ENCODE data around the gene AFG3L2.

Gene AFG3L2

DNA sequence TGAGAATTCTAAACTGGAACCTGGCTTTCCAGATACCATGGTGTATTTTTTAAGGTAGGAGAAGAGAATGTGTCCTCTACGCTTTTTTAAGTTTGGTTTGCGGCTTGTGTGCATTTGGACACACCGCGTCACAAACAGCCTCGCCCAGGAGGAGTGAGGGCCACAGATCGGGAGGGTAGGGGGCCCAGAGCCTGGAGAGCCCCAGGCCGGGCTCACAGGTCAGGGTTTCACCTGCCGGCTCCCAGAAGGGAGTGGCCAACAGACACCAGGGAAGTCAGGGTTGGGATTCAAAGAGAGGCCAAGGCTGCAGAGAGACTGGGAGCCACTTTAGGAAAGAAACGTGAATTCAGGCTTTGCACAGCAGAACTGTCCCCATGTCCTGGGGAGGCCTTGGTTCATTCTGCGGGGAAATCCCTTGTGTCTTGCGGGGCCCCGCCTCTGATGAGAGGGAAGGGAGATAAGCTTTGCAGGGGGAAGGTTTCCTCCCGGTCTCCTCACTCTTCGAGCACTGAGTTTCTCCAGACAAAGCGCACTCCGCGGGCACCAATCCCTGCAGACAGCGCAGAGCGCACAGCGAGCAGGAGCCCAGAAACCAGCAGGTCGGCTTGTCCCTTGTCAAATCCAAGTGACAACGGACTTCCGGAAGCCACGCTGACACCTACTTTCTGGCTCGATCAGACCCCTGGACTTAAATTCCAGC, 70.9 kb downstream of the AFG3L2 start:
- ChIA-PET CTCF (no interaction called here), POLR2A (no interaction called here)
- DNase-seq (ENCODE audit: extremely low spot score), result no peak
- TF ChIP-seq, protein P1, sequence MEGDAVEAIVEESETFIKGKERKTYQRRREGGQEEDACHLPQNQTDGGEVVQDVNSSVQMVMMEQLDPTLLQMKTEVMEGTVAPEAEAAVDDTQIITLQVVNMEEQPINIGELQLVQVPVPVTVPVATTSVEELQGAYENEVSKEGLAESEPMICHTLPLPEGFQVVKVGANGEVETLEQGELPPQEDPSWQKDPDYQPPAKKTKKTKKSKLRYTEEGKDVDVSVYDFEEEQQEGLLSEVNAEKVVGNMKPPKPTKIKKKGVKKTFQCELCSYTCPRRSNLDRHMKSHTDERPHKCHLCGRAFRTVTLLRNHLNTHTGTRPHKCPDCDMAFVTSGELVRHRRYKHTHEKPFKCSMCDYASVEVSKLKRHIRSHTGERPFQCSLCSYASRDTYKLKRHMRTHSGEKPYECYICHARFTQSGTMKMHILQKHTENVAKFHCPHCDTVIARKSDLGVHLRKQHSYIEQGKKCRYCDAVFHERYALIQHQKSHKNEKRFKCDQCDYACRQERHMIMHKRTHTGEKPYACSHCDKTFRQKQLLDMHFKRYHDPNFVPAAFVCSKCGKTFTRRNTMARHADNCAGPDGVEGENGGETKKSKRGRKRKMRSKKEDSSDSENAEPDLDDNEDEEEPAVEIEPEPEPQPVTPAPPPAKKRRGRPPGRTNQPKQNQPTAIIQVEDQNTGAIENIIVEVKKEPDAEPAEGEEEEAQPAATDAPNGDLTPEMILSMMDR (IDR thresholded peaks at IDR 0.05; ENCODE audit: control extremely low read depth, extremely low read depth, low read depth, missing control alignments), result no peak

DNA sequence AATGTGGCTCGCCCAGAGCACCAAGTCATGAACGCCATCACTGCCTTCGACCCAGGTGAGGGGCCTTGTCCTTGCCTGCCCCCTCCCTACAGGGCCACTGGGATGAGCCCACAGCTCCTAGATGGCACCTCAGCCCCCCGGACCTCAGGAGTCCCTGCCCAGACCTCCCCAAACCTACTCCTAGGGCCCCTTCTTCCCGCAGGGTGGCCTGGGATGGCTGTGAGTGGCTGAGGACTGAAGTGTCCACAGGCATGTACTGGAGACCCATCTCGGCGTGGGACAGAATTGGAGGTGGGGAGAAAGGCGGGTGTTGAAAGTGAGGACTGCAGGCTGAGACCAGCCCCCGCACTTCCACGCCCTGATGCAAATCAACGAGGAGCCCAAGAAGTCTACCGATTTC, 71.8 kb downstream of the AFG3L2 start:
- TF ChIP-seq, protein P1 (IDR thresholded peaks at IDR 0.05; ENCODE audit: control extremely low read depth, extremely low read depth, low read depth, missing control alignments), result no peak
- POLR2A ChIA-PET, result no interaction called here
- CTCF ChIA-PET, result no interaction called here
- DNase-seq (ENCODE audit: extremely low spot score), result no peak

DNA sequence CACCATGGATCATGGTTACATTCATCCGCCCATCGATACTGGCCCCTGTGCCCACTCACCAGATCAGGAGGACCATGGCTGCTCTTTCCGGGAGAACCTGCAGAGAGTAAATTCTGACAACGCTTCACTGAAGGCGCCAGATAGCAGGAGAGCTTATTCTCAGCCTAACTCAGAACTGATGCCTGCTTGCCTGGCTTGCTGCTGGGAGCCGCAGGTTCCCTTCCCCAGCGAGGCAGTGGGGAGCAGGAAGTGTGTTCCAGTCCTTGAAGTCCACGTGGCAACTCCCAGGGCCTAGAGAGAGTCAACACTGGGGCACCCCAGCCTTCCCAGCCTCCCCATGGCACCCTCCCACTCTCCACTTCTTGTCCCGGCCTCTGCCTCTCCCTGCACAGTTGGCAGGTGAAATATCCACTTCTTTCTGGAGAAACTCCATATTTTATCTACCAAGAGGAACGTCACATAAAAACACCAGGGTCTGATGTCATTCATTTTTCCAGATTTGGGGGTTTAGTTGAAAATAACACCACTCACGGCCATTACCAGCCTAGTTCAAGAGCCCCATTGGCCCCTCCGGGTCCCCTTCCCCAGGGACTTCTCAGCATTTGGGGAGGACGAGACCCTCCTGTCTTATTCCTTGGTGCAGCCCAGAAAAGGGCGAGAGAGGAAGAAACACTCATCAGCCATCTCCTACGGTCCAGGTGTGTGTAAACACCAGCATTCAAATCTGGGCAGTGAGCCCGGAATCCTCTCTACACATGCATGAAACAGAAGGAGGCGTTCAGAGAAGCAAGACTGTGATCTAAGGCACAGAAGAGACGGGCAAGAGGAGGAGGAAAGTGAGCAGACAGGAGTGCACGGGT, 72.4 kb downstream of the AFG3L2 start:
- CTCF ChIA-PET, result no interaction called here

DNA sequence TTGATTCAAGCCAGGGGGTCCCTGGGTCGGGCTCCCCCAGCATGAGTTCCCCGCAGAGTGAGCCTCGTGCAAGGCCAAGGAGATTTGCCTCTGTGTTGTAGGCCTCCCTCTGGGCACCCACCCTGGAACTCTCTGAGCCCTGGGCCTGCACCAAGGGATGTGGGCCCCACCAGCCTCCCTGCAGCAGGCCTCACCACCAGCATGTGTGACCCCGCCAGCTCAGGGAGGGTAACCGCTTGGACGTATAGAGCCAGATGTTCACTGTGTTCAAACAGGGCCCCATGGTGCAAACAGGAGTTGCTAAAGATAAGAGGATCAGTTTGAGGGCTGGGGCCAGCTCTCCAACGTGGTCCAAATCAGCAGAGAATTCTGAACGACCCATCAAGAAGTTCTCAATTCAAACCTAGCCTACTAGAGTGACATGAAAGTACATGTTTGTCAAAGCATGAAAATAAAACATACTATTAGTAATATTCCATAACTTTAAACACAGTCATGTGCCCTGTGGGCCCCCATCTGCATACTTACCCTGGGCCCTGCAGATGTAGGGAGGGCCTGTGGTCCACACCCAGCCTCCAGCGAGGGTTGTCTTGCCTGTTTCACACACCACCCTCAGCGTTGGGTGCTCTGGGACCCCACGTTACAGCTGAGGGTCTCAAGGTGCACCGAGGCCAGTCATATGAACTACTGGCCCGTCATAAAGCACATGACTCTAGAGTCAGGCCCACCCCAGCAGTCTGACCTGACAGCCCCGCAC, 74.5 kb downstream of the AFG3L2 start:
- CTCF ChIA-PET, result interaction anchor here (2.0 kb wide), 1 partner anchor 30 kb away, joined by 6 read pairs; no protein-coding TSS in a partner anchor
- POLR2A ChIA-PET, result no interaction called here

More for the DNA sequence above, 72.4 kb downstream of the AFG3L2 start:
- TF ChIP-seq, protein P1 (IDR thresholded peaks at IDR 0.05; ENCODE audit: control extremely low read depth, extremely low read depth, low read depth, missing control alignments), result no peak
- POLR2A ChIA-PET, result no interaction called here
- DNase-seq (ENCODE audit: extremely low spot score), result no peak

DNA sequence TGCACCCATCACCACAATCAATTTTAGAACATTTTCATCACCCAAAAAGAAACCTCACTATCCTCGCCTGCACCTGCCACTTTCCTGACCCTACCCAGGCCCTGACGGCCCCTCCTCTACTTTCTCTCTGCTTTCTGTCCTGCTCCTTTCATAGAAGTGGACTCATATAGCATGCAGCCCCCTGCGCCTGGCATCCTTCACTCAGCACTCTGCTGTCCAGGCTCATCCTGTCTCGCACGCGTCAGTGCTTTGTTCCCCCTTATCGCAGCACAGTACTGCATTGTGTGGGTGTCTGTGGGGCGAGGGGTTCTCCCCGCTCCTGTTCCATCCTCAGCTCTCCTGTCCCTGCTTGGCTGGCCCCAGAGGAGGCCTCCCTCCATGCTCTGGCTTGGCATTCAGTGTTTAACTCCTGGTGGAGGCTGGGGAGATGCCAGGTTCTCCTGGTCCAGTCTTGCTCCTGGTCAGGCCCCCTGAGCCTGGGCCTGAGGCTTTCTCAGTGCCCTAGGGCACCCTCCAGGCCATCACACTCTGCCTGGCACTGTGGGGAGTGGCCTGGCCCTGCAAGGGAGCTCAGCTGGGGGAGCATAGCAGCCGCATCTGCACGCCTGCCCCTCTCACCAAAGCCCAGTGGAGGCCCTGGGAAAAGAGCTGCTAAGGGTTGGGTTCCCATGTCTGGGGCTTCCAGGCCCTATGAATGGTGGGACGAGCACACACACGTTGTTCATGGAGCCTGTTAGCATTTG, 75.6 kb downstream of the AFG3L2 start:
- TF ChIP-seq, protein P1 (IDR thresholded peaks at IDR 0.05; ENCODE audit: control extremely low read depth, extremely low read depth, low read depth, missing control alignments), result no peak
- CTCF ChIA-PET, result interaction anchor here (2.0 kb wide), 1 partner anchor 29 kb away, joined by 6 read pairs; no protein-coding TSS in a partner anchor
- POLR2A ChIA-PET, result no interaction called here
- DNase-seq (ENCODE audit: extremely low spot score), result no peak

More for the DNA sequence above, 74.5 kb downstream of the AFG3L2 start:
- no peak for DNase-seq (ENCODE audit: extremely low spot score)
- TF ChIP-seq, protein P1 (IDR thresholded peaks at IDR 0.05; ENCODE audit: control extremely low read depth, extremely low read depth, low read depth, missing control alignments), result no peak

Data from GM10248 (cell line).